ENCODE data around the gene WT1. TPM values are rescaled to one million over a fixed set of nuclear protein-coding genes. Genes with fewer than 3 reads are reported as not detected.

The WT1 gene
- total RNA-seq, 2 experiments from 2014 or later, result not detected

GRCh38 chr11:32366666-32367065 lies 68.7 kb downstream of the WT1 start:
- ChIA-PET CTCF (no interaction called here), POLR2A (no interaction called here)
- Mint-ChIP-seq H3K36me3 (no peaks in the 10 kb centered on the region), H3K27ac (no peak overlapping the region), H3K4me3 (no peak overlapping the region), H3K9me3 (peaks cover 6% of the 10 kb centered on the region), H3K4me1 (ENCODE audit: low read depth) (no peaks in the 10 kb centered on the region), H3K27me3 (peaks cover 2% of the 10 kb centered on the region)
- no peak for DNase-seq
- intact Hi-C loops (cut with micrococcal nuclease), result no loop called here

GRCh38 chr11:32365192-32365591 lies 70.1 kb downstream of the WT1 start:
- DNase-seq, result no peak
- Mint-ChIP-seq H3K4me3 (no peak overlapping the region), H3K27ac (no peak overlapping the region), H3K36me3 (no peaks in the 10 kb centered on the region), H3K4me1 (ENCODE audit: low read depth) (no peaks in the 10 kb centered on the region), H3K9me3 (peaks cover 6% of the 10 kb centered on the region), H3K27me3 (peaks cover 2% of the 10 kb centered on the region)
- POLR2A ChIA-PET, result interaction anchor here (0.6 kb wide), 1 partner anchor 115 kb away, joined by 3 read pairs; no protein-coding TSS in a partner anchor
- intact Hi-C loops (cut with micrococcal nuclease), result no loop called here
- CTCF ChIA-PET, result no interaction called here

DNA sequence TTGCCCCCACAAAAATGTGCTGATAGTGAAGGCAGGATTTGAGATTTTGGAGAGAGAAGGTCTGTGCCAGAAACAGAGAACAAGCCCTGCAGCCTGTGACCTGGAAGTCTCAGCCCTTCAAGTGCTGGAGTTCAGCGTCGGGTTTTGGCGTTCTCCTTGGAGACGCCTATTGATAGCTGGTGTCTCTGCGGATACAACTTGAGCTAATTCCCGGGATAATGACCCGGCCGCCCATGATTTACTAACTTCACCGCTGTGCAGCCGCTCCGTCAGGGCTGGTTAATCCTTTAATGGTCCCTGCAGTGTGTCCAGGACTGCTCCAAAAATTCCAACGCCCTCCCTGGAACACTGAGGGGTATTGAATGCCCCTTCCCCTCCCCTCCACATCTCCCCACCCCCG lies 76.6 kb downstream of the WT1 start:
- Mint-ChIP-seq H3K27ac (no peak overlapping the region), H3K9me3 (no peaks in the 10 kb centered on the region), H3K4me3 (no peak overlapping the region), H3K36me3 (no peaks in the 10 kb centered on the region), H3K27me3 (peaks cover 6% of the 10 kb centered on the region), H3K4me1 (ENCODE audit: low read depth) (no peaks in the 10 kb centered on the region)
- no peak for DNase-seq
- ChIA-PET CTCF (no interaction called here), POLR2A (no interaction called here)
- intact Hi-C loops (cut with micrococcal nuclease), result no loop called here

DNA sequence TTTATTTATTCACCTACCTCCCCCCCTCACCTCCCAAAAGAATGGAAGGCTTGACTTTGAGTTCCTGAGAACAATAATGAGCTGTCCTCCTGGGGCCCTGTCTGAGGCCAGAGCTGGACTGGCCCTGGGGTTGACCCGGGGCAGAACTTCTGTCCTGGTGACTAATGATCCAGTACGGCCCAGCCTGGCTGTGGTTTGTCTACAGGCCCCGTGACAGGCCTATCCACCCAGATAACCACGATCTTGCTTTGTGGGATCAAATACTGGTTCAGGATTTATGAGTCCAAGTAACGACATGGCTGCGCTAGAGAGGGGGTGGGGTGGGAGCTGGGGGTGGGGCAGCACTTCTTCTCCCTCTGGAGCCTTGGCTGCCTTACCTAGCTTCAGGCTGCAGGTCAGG lies 81.5 kb downstream of the WT1 start:
- H3K4me1 Mint-ChIP-seq (ENCODE audit: low read depth), result no peaks in the 10 kb centered on the region
- POLR2A ChIA-PET, result no interaction called here
- CTCF ChIA-PET, result no interaction called here
- DNase-seq, result no peak
- H3K9me3 Mint-ChIP-seq, result no peaks in the 10 kb centered on the region
- no peaks in the 10 kb centered on the region for H3K36me3 Mint-ChIP-seq
- no peak overlapping the region for H3K4me3 Mint-ChIP-seq
- intact Hi-C loops (cut with micrococcal nuclease), result no loop called here
- H3K27me3 Mint-ChIP-seq, result no peaks in the 10 kb centered on the region
- H3K27ac Mint-ChIP-seq, result no peak overlapping the region

DNA sequence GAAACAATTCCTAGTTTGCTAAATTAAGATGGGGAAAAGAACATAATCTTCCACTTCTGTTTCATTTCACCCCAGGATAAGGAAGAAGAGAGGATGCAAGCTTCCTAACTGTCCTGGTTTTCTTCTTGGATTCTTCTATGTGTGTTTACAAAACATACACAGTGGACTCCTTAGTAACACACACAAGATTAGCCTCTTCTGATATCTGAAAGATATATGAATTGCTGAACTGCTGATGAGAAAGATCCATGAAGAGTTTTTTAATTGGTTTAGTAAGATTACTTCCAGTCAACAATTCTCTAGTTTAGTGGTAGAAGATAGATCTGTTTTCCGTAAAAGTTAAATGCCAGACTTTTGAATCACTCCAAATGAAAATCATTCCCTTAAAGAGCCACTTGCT lies 86.8 kb downstream of the WT1 start:
- intact Hi-C loops (cut with micrococcal nuclease), result no loop called here
- Mint-ChIP-seq H3K9me3 (no peaks in the 10 kb centered on the region), H3K4me3 (no peak overlapping the region), H3K27me3 (peaks cover 15% of the 10 kb centered on the region), H3K36me3 (no peaks in the 10 kb centered on the region), H3K4me1 (ENCODE audit: low read depth) (peaks cover 5% of the 10 kb centered on the region), H3K27ac (no peak overlapping the region)
- no peak for DNase-seq
- CTCF ChIA-PET, result no interaction called here
- POLR2A ChIA-PET, result no interaction called here

DNA sequence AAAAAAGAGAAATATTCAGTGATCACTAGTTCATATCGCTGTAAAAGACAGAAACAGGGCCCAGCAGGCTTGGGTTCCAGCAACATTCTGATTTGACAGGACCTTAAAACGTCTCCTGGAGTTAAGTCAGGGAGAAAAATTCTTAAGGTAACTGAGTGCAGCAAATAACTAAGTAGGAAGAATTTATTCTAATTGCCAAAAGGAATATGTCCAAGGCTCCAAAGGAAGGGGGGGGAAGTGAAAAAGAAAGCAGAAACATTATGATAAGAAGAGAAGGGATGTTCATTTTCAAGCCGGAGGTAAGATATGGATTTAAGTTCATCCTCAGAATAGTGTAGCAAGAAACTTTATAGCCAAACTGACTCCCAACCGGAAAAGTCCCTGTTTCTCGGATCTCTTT lies 90.4 kb downstream of the WT1 start:
- peaks cover 10% of the 10 kb centered on the region for H3K4me1 Mint-ChIP-seq (ENCODE audit: low read depth)
- ChIA-PET POLR2A (no interaction called here), CTCF (no interaction called here)
- no peak for DNase-seq
- no peak overlapping the region for H3K27ac Mint-ChIP-seq
- H3K9me3 Mint-ChIP-seq, result no peaks in the 10 kb centered on the region
- peaks cover 16% of the 10 kb centered on the region for H3K27me3 Mint-ChIP-seq
- H3K36me3 Mint-ChIP-seq, result no peaks in the 10 kb centered on the region
- H3K4me3 Mint-ChIP-seq, result no peak overlapping the region
- intact Hi-C loops (cut with micrococcal nuclease), result no loop called here

- H3K4me1 Mint-ChIP-seq (ENCODE audit: low read depth), result peaks cover 10% of the 10 kb centered on the region
- ChIA-PET POLR2A (interaction anchor here (1.6 kb wide), 1 partner anchor 10 kb away, joined by 4 read pairs; no protein-coding TSS in a partner anchor), CTCF (interaction anchor here (0.7 to 2.0 kb wide), 3 partner anchors 9 to 449 kb away, joined by 3 to 8 read pairs (median 3); no protein-coding TSS in a partner anchor)
- intact Hi-C loops (cut with micrococcal nuclease), result no loop called here
- no peak for DNase-seq
- no peaks in the 10 kb centered on the region for H3K36me3 Mint-ChIP-seq
- no peaks in the 10 kb centered on the region for H3K9me3 Mint-ChIP-seq
- no peak overlapping the region for H3K4me3 Mint-ChIP-seq
- H3K27ac Mint-ChIP-seq, result no peak overlapping the region
- H3K27me3 Mint-ChIP-seq, result peaks cover 16% of the 10 kb centered on the region
Observed at GRCh38 chr11:32343325-32344008, 91.9 kb downstream of the WT1 start.

DNA sequence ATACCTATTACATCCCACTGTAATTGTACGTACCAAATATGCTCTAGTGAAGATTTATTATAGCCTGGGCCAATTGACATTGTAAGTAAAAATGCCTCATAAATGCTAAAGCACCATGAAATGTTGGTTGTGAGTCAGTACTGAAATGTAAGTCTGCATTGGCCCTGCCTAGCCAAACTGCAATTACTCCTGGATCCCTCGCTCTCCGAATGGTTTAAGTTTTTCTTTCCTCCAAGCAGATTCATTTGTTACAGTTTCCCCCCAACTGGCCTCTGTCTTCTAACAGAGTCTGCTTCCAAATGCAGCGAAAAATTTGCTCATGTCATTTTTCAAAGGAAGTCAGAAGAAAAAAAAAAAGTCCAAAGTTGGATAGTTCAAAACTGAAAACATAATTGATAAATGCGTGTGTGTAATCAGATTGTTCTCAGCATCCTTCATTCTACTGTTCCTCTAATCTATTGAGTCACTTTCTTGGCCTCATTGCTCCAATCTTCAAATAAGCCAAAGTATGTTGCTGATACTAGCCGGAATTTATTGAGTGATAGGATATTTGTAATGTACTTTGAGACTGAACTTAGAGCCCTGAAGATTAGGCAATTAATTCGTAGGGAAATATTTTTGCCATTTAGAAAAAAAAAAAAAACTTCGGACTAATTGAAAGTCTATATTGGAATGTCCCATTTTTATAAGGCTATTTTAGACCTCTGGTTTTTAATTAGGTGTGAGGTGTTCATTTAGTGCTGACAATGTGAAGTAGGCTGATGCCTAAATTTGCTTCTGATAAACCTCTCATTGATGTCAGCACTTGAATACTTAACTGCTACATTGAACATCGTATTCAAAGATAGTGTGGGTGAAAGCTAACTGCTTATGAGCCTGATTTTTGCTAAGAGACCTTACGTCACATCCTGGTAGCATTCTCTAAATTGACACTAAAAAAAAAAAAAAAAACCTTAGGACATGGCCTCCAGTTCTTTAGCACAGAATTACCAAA lies 93.4 kb downstream of the WT1 start:
- DNase-seq, result no peak
- H3K4me3 Mint-ChIP-seq, result no peak overlapping the region
- intact Hi-C loops (cut with micrococcal nuclease), result no loop called here
- peaks cover 10% of the 10 kb centered on the region for H3K4me1 Mint-ChIP-seq (ENCODE audit: low read depth)
- ChIA-PET POLR2A (interaction anchor here (0.6 kb wide), 1 partner anchor 259 kb away, joined by 3 read pairs; no protein-coding TSS in a partner anchor), CTCF (no interaction called here)
- no peaks in the 10 kb centered on the region for H3K9me3 Mint-ChIP-seq
- H3K36me3 Mint-ChIP-seq, result no peaks in the 10 kb centered on the region
- no peak overlapping the region for H3K27ac Mint-ChIP-seq
- peaks cover 15% of the 10 kb centered on the region for H3K27me3 Mint-ChIP-seq

DNA sequence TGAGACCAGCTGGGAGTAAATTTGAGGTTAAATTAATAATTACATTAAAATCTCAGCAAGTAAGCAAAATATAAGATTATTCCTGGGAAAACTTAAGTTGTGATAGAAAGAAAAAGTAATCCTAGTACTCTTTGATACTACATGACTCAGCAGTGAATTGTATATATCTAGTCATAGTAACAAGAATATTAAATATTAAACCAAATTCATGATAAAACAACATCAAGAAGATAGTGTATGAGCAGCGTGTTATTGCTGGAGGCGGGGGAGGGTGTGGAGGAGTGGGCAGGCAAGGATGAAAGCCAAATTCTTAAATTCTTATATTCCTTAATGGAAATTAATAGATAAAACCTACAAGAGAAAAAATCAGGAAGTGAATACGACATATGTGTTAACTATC lies 95.2 kb downstream of the WT1 start:
- CTCF ChIA-PET, result interaction anchor here (0.9 kb wide), 1 partner anchor 17 kb away, joined by 4 read pairs; no protein-coding TSS in a partner anchor
- Mint-ChIP-seq H3K27ac (no peak overlapping the region), H3K36me3 (no peaks in the 10 kb centered on the region), H3K27me3 (peaks cover 15% of the 10 kb centered on the region), H3K4me3 (no peak overlapping the region), H3K4me1 (ENCODE audit: low read depth) (peaks cover 10% of the 10 kb centered on the region), H3K9me3 (no peaks in the 10 kb centered on the region)
- intact Hi-C loops (cut with micrococcal nuclease), result no loop called here
- POLR2A ChIA-PET, result no interaction called here
- DNase-seq, result no peak

Other genes starting within 250 kb of the WT1 start
- gene EIF3M, start 148.3 kb upstream of the WT1 start, total RNA-seq, result 100 to 1,000 TPM; 377 to 389 TPM

Measured in activated CD4-positive, alpha-beta memory T cell treated with anti-CD3 and anti-CD28 coated beads for 36 hours (primary cell).